Panc1 (cell line): Measurements from ENCODE around the gene SMIM38. TPM values are rescaled to one million over a fixed set of nuclear protein-coding genes. Genes with fewer than 3 reads are reported as not detected.

Source experiments
- ATAC-seq: fragments of 200-7000 bp; cut with Tn5 transposase; 2 replicates; pipeline ENCODE4 v1.9.1; 2020; ENCODE audit warnings: mild to moderate bottlenecking, moderate library complexity
- BruUV-seq: library from RNA; stranded (reverse); fragments of 400-500 nt; replicated peaks from 2 replicates; lab custom pipeline; 2021; lab: Mats Ljungman, UMichigan
- CTCF ChIA-PET: fragments of 300-600 bp; sonication (Branson Sonifier 250); formaldehyde crosslinking; loops from one replicate; lab custom pipeline; 2022; ENCODE audit warnings: antibody characterized with exemption; lab: Charles Lee
- POLR2A ChIA-PET: fragments of 300-600 bp; sonication (Branson Sonifier 250); formaldehyde crosslinking; loops from one replicate; lab custom pipeline; 2022; ENCODE audit warnings: antibody characterized with exemption; lab: Charles Lee
- DNase-seq: peaks from one replicate; pipeline ENCODE4 v3.0.0-alpha.2; 2010; ENCODE audit warnings: low read depth, low spot score
- H3K27ac ChIP-seq: 2 replicates; pipeline ENCODE4 v1.5.1; 2011; ENCODE audit warnings: mild to moderate bottlenecking, low read length, inconsistent platforms
- H3K27me3 ChIP-seq: fragments of 200-500 bp; sonication (Bioruptor generic); 2 replicates; pipeline ENCODE4 v1.6.0; 2014; ENCODE audit warnings: low read length, inconsistent platforms; ENCODE audit not compliant: control insufficient read depth, insufficient read depth
- H3K36me3 ChIP-seq: fragments of 200-500 bp; sonication (Bioruptor generic); 2 replicates; pipeline ENCODE4 v1.5.1; 2014; ENCODE audit warnings: inconsistent platforms, mild to moderate bottlenecking, low read length, moderate library complexity; ENCODE audit not compliant: control insufficient read depth, insufficient read depth
- H3K4me1 ChIP-seq: 2 replicates; pipeline ENCODE4 v1.5.1; 2011; ENCODE audit warnings: inconsistent platforms, mild to moderate bottlenecking, low read length, moderate library complexity; ENCODE audit not compliant: control insufficient read depth, insufficient read depth
- H3K4me3 ChIP-seq, 2 experiments: 2 replicates each; pipeline ENCODE4 v1.5.1; 2011 to 2012; ENCODE audit warnings: low read depth in 2 of 2, low read length in 2 of 2, mild to moderate bottlenecking in 2 of 2, inconsistent platforms in 1 of 2, moderate library complexity in 1 of 2
- H3K9me3 ChIP-seq: fragments of 200-500 bp; sonication (Bioruptor generic); 2 replicates; pipeline ENCODE4 v1.5.1; 2014; ENCODE audit warnings: low read depth, mild to moderate bottlenecking, inconsistent platforms, low read length, moderate library complexity; ENCODE audit not compliant: control insufficient read depth, insufficient read depth
- CTCF ChIP-seq: fragments of 450-650 bp; IDR thresholded peaks from 2 replicates; pipeline ENCODE4 v1.5.1; 2017; ENCODE audit warnings: mild to moderate bottlenecking
- POLR2AphosphoS5 ChIP-seq: IDR thresholded peaks from 2 replicates; pipeline ENCODE4 v1.6.1; 2012; ENCODE audit warnings: mild to moderate bottlenecking, low read depth, low read length, moderate library complexity
- REST ChIP-seq, 2 experiments: IDR thresholded peaks; 2 replicates each; pipeline ENCODE4 v1.6.1; 2011 to 2012; ENCODE audit warnings: low read depth in 2 of 2, control low read depth in 1 of 2, low read length in 1 of 2, mild to moderate bottlenecking in 1 of 2, moderate library complexity in 1 of 2; ENCODE audit not compliant: insufficient read depth in 1 of 2
- SIN3A ChIP-seq: IDR thresholded peaks from 2 replicates; pipeline ENCODE4 v1.6.1; 2012; ENCODE audit warnings: low read depth, mild to moderate bottlenecking, low read length, moderate library complexity, borderline replicate concordance; ENCODE audit not compliant: insufficient read depth
- TCF7L2 ChIP-seq: IDR thresholded peaks from 2 replicates; pipeline ENCODE4 v1.6.1; 2011; ENCODE audit warnings: mild to moderate bottlenecking, low read depth, low read length, inconsistent platforms
- in situ Hi-C: cut with HindIII; loops from 2 replicates; pipeline ENCODE4 v1.10.0; 2016; ENCODE audit warnings: low sequenced_read_pairs, low pct_unique_long_range_greater_than_20kb
- intact Hi-C: fragments of 100-400 bp; cut with micrococcal nuclease; formaldehyde crosslinking; loops from one replicate; pipeline ENCODE4 v1.10.0; 2022; ENCODE audit not compliant: unreplicated experiment
- total RNA-seq: library from RNA; stranded (reverse); gene quantifications from one replicate; pipeline ENCODE4 v1.2.1, GENCODE V29; 2021; ENCODE audit not compliant: unreplicated experiment

The SMIM38 gene
- total RNA-seq, 1 experiment from 2014 or later, result 0.46 TPM

DNA sequence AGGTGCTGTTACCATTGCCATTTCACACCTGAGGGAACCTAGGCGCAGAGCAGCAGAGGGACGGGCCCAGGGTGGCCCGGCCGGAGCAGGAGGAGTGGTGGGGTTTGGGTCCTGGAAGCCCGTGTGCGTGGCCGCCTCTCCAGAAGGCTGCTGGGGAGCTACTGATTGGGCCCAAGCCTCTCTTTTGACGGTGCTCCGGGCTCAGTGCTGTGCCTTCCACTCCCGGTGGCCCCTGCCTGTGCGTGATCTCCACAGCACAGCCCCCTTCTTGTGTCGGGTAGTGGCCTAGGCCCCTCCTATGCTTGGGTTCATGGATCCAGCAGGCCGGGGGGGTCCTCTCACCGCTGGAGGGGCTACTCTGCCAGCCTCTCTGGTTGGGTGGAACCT, 41.0 kb downstream of the SMIM38 start:
- no peak for DNase-seq

DNA sequence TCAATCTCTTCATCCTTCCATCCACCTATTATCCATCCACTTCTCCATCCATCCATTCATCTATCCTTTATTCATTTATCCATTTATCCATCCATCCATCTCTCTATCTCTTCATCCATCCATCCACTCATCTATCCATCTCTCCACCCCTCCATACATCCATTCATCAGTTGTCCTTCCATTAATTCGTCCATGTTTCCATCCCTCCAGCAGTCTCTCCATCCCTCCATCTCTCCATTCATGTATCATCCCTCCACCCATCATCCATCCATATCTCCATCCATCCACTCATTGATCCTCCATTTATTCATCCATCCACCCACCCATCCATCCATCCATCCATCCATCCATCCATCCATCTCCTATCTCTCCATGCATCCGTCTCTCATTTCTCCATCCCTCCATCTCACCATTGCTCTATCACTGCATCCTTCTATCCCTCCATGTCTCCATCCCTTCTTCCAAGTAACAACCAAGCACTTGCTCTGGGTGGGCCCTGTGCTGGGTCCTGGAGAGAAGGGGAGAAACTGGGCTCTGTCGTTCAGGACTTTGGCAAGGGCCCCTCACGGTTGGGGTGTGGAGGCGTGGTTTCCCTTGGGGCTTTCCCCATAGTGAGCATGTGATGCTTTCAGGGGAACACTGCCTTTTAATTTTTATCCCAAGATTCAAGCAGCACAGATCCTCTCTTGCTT, 43.3 kb downstream of the SMIM38 start:
- POLR2A ChIA-PET, result no interaction called here
- no peak for TF ChIP-seq CTCF
- TF ChIP-seq REST (IDR thresholded peaks at IDR 0.05; ENCODE audit: insufficient read depth in 1 of 2, low read depth in 2 of 2, low read length in 1 of 2), result no peak
- TF ChIP-seq TCF7L2, result no peak
- no peak for TF ChIP-seq POLR2AphosphoS5
- no peak for TF ChIP-seq SIN3A
- H3K4me3 ChIP-seq, result no peak overlapping the region
- H3K36me3 ChIP-seq, result no peaks in the 10 kb centered on the region
- CTCF ChIA-PET, result no interaction called here
- intact Hi-C loops, result no loop called here
- DNase-seq (no peak), ATAC-seq (no peak)
- BruUV-seq, result no TSS peak
- H3K27me3 ChIP-seq, result no peaks in the 10 kb centered on the region
- H3K9me3 ChIP-seq, result no peaks in the 10 kb centered on the region
- in situ Hi-C loops, result no loop called here
- H3K4me1 ChIP-seq, result no peaks in the 10 kb centered on the region
- no peak overlapping the region for H3K27ac ChIP-seq

More for the DNA sequence above, 41.0 kb downstream of the SMIM38 start:
- Histone ChIP-seq H3K27ac (no peak overlapping the region), H3K4me3 (no peak overlapping the region), H3K4me1 (no peaks in the 10 kb centered on the region), H3K36me3 (no peaks in the 10 kb centered on the region), H3K9me3 (no peaks in the 10 kb centered on the region), H3K27me3 (no peaks in the 10 kb centered on the region)
- BruUV-seq, result no TSS peak
- POLR2A ChIA-PET, result no interaction called here
- ATAC-seq, result no peak
- intact Hi-C loops, result no loop called here
- in situ Hi-C loops, result no loop called here
- CTCF ChIA-PET, result no interaction called here
- no peak for TF ChIP-seq CTCF
- no peak for TF ChIP-seq REST (IDR thresholded peaks at IDR 0.05; ENCODE audit: insufficient read depth in 1 of 2, low read depth in 2 of 2, low read length in 1 of 2)
- no peak for TF ChIP-seq POLR2AphosphoS5
- TF ChIP-seq TCF7L2, result no peak
- no peak for TF ChIP-seq SIN3A
